ENCODE data around the gene SLC51B. TPM values are rescaled to one million over a fixed set of nuclear protein-coding genes. Genes with fewer than 3 reads are reported as not detected.
"Not testable (repeated sequence)": the region's sequence is repeated elsewhere in the genome, so short reads cannot be mapped to it uniquely, and the experiment has no call there.

Gene SLC51B
- total RNA-seq, 1 donor from 2014 or later = not detected

DNA sequence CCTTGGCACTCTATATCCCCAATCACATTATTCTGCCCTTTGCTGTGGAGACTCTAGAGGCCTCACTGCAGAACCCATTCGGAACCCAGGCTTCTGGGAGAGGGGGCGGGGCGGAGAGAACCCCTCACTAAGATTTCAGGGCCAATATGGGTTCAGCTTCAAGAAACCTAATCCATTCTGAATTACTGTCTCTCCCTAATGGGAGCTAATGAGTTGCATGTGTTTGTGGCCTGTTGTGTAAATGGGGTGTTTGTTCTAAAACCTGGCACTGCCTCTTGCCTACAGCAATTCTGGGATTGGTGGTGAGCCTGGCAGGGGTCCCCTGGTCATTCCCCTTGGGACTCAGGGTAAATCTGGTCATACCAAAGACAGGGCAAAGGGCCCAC, 23.2 kb downstream of the SLC51B start:
- DNase-seq (ENCODE audit: low read depth) = no peak
- no peak overlapping the region for H3K4me3 ChIP-seq (ENCODE audit: low read depth, low read length)
- TF ChIP-seq CTCF (conservative IDR thresholded peaks at IDR 0.05; ENCODE audit: low read depth, low read length) = no peak

DNA sequence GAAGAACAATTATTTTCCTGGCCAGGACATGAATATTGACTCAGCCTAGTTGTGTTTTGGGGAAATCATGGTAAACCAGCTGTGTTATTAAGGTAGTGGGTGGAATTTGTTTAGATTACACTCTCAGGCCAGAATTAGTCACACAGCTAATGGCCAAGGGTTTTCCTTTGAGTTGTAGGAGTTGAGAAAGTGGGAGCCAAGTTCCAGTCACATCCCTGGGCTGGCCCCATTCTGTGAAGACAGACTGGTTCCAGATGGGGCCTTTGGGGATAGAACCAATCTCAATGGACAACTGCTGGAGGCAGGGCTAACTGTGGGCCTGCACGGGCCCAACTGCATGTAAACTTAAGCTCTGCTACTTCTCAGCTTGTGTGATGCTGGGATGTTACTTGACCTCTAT, 24.0 kb downstream of the SLC51B start:
- TF ChIP-seq CTCF (conservative IDR thresholded peaks at IDR 0.05; ENCODE audit: low read depth, low read length) = no peak
- DNase-seq (ENCODE audit: low read depth) = no peak
- no peak overlapping the region for H3K4me3 ChIP-seq (ENCODE audit: low read depth, low read length)

- no peak overlapping the region for H3K4me3 ChIP-seq (ENCODE audit: low read depth, low read length)
- no peak for DNase-seq (ENCODE audit: low read depth)
- TF ChIP-seq CTCF (conservative IDR thresholded peaks at IDR 0.05; ENCODE audit: low read depth, low read length) = no peak
Observed at GRCh38 chr15:65069779-65070546, 24.8 kb downstream of the SLC51B start.

GRCh38 chr15:65071381-65071811, 26.2 kb downstream of the SLC51B start:
- no peak for TF ChIP-seq CTCF (conservative IDR thresholded peaks at IDR 0.05; ENCODE audit: low read depth, low read length)
- H3K4me3 ChIP-seq (ENCODE audit: low read depth, low read length) = no peak overlapping the region
- DNase-seq (ENCODE audit: low read depth) = no peak

DNA sequence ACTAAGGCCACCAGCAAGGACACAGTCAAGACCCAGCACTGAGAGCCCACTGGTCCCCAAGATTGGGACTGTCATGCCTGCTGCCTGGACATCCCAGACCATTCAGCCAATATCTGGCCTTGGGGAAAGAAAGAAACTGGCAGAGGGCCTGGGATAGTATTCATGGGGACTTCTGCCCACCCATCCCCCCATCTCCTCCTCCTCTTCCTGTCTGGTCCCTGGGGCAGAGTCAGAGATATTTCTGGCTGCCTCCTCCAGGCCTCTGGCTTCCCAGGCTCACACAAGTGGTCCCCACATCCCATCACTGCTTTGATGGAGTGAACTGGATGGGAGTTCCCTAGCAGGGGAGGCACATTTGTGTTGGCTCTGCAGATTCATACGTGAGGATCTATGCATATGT, 26.8 kb downstream of the SLC51B start:
- no peak overlapping the region for H3K4me3 ChIP-seq (ENCODE audit: low read depth, low read length)
- no peak for TF ChIP-seq CTCF (conservative IDR thresholded peaks at IDR 0.05; ENCODE audit: low read depth, low read length)
- no peak for DNase-seq (ENCODE audit: low read depth)

DNA sequence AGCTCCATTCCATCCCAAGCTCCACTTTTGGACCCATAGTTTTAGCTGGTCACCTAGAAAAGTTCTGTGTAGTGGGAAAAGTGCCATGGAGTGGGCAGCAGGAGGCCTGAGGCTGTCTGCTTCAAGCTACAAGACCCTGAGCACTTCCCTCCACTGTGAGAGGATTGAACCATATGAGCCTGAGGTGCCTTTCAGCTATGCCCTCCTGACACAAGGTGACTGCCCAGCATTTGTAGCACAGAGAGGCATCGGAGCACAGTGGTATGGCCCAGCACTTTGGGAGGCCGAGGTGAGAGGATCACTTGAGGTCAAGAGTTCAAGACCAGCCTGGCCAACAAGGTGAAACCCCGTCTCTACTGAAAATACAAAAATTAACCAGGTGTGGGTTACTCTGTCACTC, 27.4 kb downstream of the SLC51B start:
- no peak overlapping the region for H3K4me3 ChIP-seq (ENCODE audit: low read depth, low read length)
- TF ChIP-seq CTCF (conservative IDR thresholded peaks at IDR 0.05; ENCODE audit: low read depth, low read length) = no peak
- DNase-seq (ENCODE audit: low read depth) = no peak

GRCh38 chr15:65074946-65075345, 29.8 kb downstream of the SLC51B start:
- not testable (repeated sequence) for DNase-seq (ENCODE audit: low read depth); H3K4me3 ChIP-seq (ENCODE audit: low read depth, low read length)

DNA sequence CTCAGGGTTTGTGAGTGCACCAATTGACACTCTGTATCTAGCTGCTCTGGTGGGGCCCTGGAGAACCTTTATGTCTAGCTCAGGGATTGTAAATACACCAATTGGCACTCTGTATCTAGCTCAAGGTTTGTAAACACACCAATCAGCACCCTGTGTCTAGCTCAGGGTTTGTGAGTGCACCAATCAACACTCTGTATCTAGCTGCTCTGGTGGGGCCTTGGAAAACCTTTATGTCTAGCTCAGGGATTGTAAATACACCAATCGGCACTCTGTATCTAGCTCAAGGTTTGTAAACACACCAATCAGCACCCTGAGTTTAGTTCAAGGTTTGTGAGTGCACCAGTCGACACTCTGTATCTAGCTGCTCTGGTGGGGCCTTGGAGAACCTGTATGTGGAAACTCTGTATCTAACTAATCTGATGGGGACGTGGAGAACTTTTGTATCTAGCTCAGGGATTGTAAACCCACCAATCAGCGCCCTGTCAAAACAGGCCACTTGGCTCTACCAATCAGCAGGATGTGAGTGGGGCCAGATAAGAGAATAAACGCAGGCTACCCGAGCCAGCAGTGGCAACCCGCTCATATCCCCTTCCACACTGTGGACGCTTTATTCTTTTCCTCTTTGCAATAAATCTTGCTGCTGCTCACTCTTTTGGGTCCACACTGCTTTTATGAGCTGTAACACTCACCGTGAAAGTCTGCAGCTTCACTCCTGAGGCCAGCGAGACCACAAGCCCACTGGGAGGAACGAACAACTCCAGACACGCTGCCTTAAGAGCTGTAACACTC, 30.6 kb downstream of the SLC51B start:
- H3K4me3 ChIP-seq (ENCODE audit: low read depth, low read length); DNase-seq (ENCODE audit: low read depth): not testable (repeated sequence)
